Neural progenitor cell (in vitro differentiated cells): ENCODE data around the gene CDC42EP4.

ENCODE experiments used
- CTCF ChIP-seq: fragments of 200-600 bp; sonication (generic); IDR thresholded peaks from 2 replicates; pipeline ENCODE4 v1.5.1; 2017; ENCODE audit warnings: antibody characterized with exemption, mild to moderate bottlenecking
- EZH2 ChIP-seq: fragments of 200-600 bp; sonication (generic); IDR thresholded peaks from 2 replicates; pipeline ENCODE4 v1.6.1; 2017; ENCODE audit warnings: antibody characterized with exemption, mild to moderate bottlenecking, moderate library complexity

- TF ChIP-seq CTCF, result no peak
- TF ChIP-seq EZH2, result no peak
These were observed 12.3 kb upstream of the CDC42EP4 start for GRCh38 chr17:73324160-73324475.
